Right lobe of liver (tissue), 6 donors: ENCODE measurements around the gene LPIN1. TPM values are rescaled to one million over a fixed set of nuclear protein-coding genes. Genes with fewer than 3 reads are reported as not detected.

Experiments used
- ATAC-seq, 4 donors: fragments of 200-7000 bp; cut with Tn5 transposase; one replicate each; pipeline ENCODE4 v1.9.1; 2020; ENCODE audit warnings: mild to moderate bottlenecking in 4 of 4, moderate library complexity in 4 of 4
- DNase-seq, 3 donors: peaks; one replicate each; pipeline ENCODE4 v3.0.0-alpha.2; 2020
- H3K27ac ChIP-seq, 3 donors: fragments of 200-600 bp; one replicate each; pipeline ENCODE4 v1.8.0; 2022
- H3K27me3 ChIP-seq, 2 donors: fragments of 200-600 bp; one replicate each; pipeline ENCODE4 v1.8.0; 2022
- H3K36me3 ChIP-seq, 4 donors: fragments of 200-600 bp; sonication (generic) in 1 of 4; one replicate each; pipeline versions ENCODE4 v1.5.1 to v1.8.0; 2017 to 2022; ENCODE audit warnings: control low read depth in 1 of 4
- H3K4me1 ChIP-seq, 4 donors: fragments of 200-600 bp; sonication (generic) in 1 of 4; one replicate each; pipeline versions ENCODE4 v1.5.1 to v1.8.0; 2017 to 2022; ENCODE audit warnings: control low read depth in 1 of 4
- H3K4me3 ChIP-seq, 3 donors: fragments of 200-600 bp; one replicate each; pipeline ENCODE4 v1.8.0; 2022
- H3K9me3 ChIP-seq, 4 donors: fragments of 200-600 bp; sonication (generic) in 1 of 4; one replicate each; pipeline versions ENCODE4 v1.5.1 to v1.8.0; 2017 to 2022; ENCODE audit warnings: control low read depth in 1 of 4
- POLR2A ChIP-seq: fragments of 450-650 bp; IDR thresholded peaks from one replicate; pipeline ENCODE4 v1.6.1; 2017; ENCODE audit warnings: antibody characterized with exemption, mild to moderate bottlenecking
- WGBS: methylation state at CpG from one replicate; pipeline ENCODE4 v1.1.6; 2018; ENCODE audit warnings: low coverage, low lambda C conversion rate; ENCODE audit not compliant: insufficient coverage; ENCODE audit errors: missing lambda C conversion rate; 5-methylcytosine and 5-hydroxymethylcytosine counted together
- intact Hi-C, 2 donors: fragments of 100-400 bp; cut with DNase I; formaldehyde crosslinking; loops; one replicate each; pipeline versions ENCODE4 v1.11.2 to v1.14.1; 2022
- total RNA-seq, 6 experiments: library from RNA; depleted of rRNA in 2 of 6; stranded (reverse); fragments of >200 nt in 2 of 6; fragmentation: NEBNext Ultra II Directional in 3 of 6; extraction: Animal tissue kit (Norgen Biotek cat#: 25700) in 3 of 6; gene quantifications; one replicate each; pipeline versions ENCODE4 v1.1.0 to v1.2.4, GENCODE V29; 2016 to 2023
- TF ChIP-seq, protein P1 (sequence below), 4 donors: fragments of 200-600 bp in 3 of 4; fragments of 450-650 bp in 1 of 4; IDR thresholded peaks; one replicate each; pipeline versions ENCODE4 v1.5.1 to v1.8.0; 2016 to 2022; ENCODE audit warnings: antibody characterized with exemption in 4 of 4, mild to moderate bottlenecking in 2 of 4
- donor health status: DM: no; HTN: yes; CAD: no.
- donor health status: DM: no; HTN: no; CAD: no.
- donor health status: DM: no; HTN: no; CAD: no.
- donor health status: DM: no; HTN: yes; CAD: no.
- donor health status: DM: no; HTN: yes; CAD: no.

LPIN1 gene
- total RNA-seq, 6 experiments from 2014 or later = 17.3 to 58.7 (median 29.1) TPM

DNA sequence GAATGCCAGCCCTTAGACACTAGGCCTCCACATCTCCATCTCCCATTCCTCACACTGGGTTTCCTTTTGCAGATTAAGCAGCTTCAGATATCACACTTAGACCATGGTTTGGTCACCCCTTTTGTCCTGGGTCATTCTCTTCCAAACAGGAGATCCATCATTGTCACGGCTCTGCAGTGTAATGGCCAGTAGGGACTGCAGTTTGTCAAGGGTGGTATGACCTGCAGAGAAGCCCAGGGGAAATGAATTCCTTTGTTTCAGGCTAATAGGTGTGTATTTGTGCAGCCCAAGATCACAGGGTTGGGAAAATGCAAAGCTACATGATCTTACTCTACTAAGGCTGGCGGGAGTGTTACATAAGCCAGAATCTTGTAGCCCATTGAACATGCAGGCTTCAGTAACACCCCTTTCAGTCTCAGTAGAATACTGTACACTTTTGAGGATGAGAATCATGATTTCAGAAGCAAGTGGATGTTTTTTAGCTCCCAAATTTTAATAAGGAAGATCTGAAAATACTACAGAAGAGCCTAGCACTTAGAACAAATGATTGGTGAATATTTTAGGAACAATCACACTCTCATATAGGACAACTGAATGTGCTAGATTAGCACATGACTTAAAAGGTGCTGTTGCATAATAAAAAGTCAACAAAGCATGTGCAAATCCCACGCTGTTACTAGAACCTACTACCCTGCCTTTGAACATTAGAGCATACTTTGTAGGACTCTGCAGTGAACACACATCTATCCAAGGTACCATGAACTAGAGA lies 24.0 kb upstream of the LPIN1 start:
- no peaks in the 10 kb centered on the region for H3K9me3 ChIP-seq
- DNase-seq (no peak), ATAC-seq (peak; percentile 74 to 80 (median 77))
- peak overlapping the region; percentile 28 to 92 (median 70) for H3K27ac ChIP-seq
- intact Hi-C loops = no loop called here
- WGBS = 43% methylated on average over 3 of the region's 3 CpGs
- no peak for TF ChIP-seq POLR2A
- TF ChIP-seq, protein P1, sequence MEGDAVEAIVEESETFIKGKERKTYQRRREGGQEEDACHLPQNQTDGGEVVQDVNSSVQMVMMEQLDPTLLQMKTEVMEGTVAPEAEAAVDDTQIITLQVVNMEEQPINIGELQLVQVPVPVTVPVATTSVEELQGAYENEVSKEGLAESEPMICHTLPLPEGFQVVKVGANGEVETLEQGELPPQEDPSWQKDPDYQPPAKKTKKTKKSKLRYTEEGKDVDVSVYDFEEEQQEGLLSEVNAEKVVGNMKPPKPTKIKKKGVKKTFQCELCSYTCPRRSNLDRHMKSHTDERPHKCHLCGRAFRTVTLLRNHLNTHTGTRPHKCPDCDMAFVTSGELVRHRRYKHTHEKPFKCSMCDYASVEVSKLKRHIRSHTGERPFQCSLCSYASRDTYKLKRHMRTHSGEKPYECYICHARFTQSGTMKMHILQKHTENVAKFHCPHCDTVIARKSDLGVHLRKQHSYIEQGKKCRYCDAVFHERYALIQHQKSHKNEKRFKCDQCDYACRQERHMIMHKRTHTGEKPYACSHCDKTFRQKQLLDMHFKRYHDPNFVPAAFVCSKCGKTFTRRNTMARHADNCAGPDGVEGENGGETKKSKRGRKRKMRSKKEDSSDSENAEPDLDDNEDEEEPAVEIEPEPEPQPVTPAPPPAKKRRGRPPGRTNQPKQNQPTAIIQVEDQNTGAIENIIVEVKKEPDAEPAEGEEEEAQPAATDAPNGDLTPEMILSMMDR (IDR thresholded peaks at IDR 0.05) = no peak
- H3K27me3 ChIP-seq = no peaks in the 10 kb centered on the region
- peaks cover 0 to 57% (median 19%) of the 10 kb centered on the region in 4 donors for H3K4me1 ChIP-seq
- no peak overlapping the region for H3K4me3 ChIP-seq
- no peaks in the 10 kb centered on the region for H3K36me3 ChIP-seq

DNA sequence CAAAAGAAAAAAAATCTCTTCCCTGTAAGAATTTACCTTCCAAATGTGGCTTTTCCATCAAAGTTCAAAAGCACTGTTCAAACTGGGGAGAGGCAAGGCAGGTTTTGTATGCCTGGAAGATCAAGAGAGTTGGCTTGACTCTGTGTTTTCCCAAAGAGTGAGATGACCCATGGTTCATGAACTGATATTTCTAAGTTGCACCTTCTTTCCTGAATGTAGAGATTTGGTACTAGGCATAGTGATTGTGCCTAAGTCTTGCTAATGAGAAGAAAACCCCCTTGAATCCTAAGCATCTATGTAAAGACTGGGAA lies 23.4 kb upstream of the LPIN1 start:
- Histone ChIP-seq H3K9me3 (no peaks in the 10 kb centered on the region), H3K4me1 (peaks cover 0 to 52% (median 17%) of the 10 kb centered on the region in 4 donors), H3K27ac (peak overlapping the region in 2 of 3 donors; percentile 70 to 92), H3K36me3 (no peaks in the 10 kb centered on the region), H3K27me3 (no peaks in the 10 kb centered on the region), H3K4me3 (no peak overlapping the region)
- intact Hi-C loops = no loop called here
- TF ChIP-seq, protein P1 (IDR thresholded peaks at IDR 0.05) = no peak
- TF ChIP-seq POLR2A = no peak
- peak; percentile 3 to 38 (median 5) for ATAC-seq
- DNase-seq = no peak

DNA sequence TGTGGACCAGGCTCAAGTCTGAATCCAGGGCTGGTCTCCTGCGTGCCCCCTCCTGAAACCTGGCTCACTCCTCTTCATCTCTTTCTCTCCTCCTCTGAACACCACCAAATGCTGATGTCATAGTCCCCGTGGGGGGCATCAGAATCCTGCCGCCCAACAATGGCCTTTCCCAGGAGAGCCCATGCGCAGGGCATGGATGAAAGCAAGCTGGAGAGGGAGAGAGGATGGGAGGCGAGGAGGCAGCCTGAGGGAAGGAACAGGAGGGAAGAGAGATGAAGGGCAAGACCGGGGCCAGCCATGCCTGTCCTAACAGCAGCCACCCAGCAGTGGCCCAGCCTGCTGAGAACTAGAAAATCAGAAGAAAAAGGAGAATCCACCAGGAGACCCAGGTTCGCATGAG lies 22.3 kb upstream of the LPIN1 start:
- Histone ChIP-seq H3K36me3 (no peaks in the 10 kb centered on the region), H3K9me3 (no peaks in the 10 kb centered on the region), H3K4me1 (peaks cover 0 to 40% (median 16%) of the 10 kb centered on the region in 4 donors), H3K27me3 (no peaks in the 10 kb centered on the region), H3K27ac (peak overlapping the region in 1 of 3 donors; percentile 92), H3K4me3 (no peak overlapping the region)
- no peak for TF ChIP-seq POLR2A
- TF ChIP-seq, protein P1 (IDR thresholded peaks at IDR 0.05) = no peak
- ATAC-seq (no peak), DNase-seq (no peak)
- WGBS = 85% methylated on average over 7 of the region's 7 CpGs
- intact Hi-C loops = no loop called here

DNA sequence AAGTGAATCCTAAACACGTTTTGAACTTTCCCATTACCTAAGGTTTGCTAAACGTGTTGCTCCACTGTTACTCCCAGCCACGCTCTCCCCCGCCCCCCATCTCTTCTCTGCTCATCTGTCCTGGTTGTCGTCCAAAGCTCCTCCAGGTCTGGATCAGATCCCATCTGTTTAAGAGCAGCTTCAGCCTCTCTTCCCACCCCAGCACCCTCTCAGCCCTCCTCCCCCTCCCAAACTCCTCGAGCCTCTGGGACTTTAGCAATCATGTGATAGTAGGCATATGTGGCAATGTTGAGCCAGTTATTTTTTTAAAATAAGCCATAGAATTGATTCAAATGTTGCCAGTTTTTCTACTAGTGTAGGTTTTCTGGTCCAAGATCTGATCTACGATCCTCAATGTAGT lies 20.0 kb upstream of the LPIN1 start:
- TF ChIP-seq, protein P1 (IDR thresholded peaks at IDR 0.05) = no peak
- TF ChIP-seq POLR2A = no peak
- H3K4me3 ChIP-seq = no peak overlapping the region
- peaks cover 0 to 33% (median 14%) of the 10 kb centered on the region in 4 donors for H3K4me1 ChIP-seq
- ATAC-seq (peak; percentile 87 to 93 (median 91)), DNase-seq (peak; percentile 83 to 94 (median 91))
- 20% methylated on average over 7 of the region's 7 CpGs for WGBS
- no peaks in the 10 kb centered on the region for H3K36me3 ChIP-seq
- intact Hi-C loops = no loop called here
- peak overlapping the region; percentile 51 to 84 (median 75) for H3K27ac ChIP-seq
- no peaks in the 10 kb centered on the region for H3K27me3 ChIP-seq
- no peaks in the 10 kb centered on the region for H3K9me3 ChIP-seq
